ENCODE results near the gene ROGDI. TPM values are rescaled to one million over a fixed set of nuclear protein-coding genes. Genes with fewer than 3 reads are reported as not detected.

The ROGDI gene
- total RNA-seq, 2 experiments from 2014 or later = 12.3 to 13.1 TPM

GRCh38 chr16:4811242-4811641 is 8.8 kb upstream of the ROGDI start:
- ChIA-PET POLR2A (no interaction called here), CTCF (no interaction called here)

GRCh38 chr16:4806280-4806679 is 3.8 kb upstream of the ROGDI start:
- POLR2A ChIA-PET = no interaction called here

More at GRCh38 chr16:4811242-4811641, 8.8 kb upstream of the ROGDI start:
- Mint-ChIP-seq H3K9me3 (ENCODE audit: insufficient read depth) (no peaks in the 10 kb centered on the region), H3K27me3 (ENCODE audit: low read depth) (no peaks in the 10 kb centered on the region), H3K4me3 (no peak overlapping the region), H3K36me3 (ENCODE audit: low read depth) (peaks cover 52% of the 10 kb centered on the region), H3K27ac (no peak overlapping the region), H3K4me1 (ENCODE audit: low read depth) (no peaks in the 10 kb centered on the region)
- DNase-seq (no peak), ATAC-seq (no peak)

GRCh38 chr16:4805231-4805630 is 2.8 kb upstream of the ROGDI start:
- Mint-ChIP-seq H3K27ac (no peak overlapping the region), H3K4me1 (ENCODE audit: low read depth) (peaks cover 25% of the 10 kb centered on the region), H3K9me3 (ENCODE audit: insufficient read depth) (no peaks in the 10 kb centered on the region), H3K36me3 (ENCODE audit: low read depth) (peaks cover 24% of the 10 kb centered on the region), H3K4me3 (no peak overlapping the region), H3K27me3 (ENCODE audit: low read depth) (no peaks in the 10 kb centered on the region)
- ChIA-PET CTCF (no interaction called here), POLR2A (no interaction called here)
- DNase-seq (no peak), ATAC-seq (no peak)

More at GRCh38 chr16:4806280-4806679, 3.8 kb upstream of the ROGDI start:
- DNase-seq (no peak), ATAC-seq (no peak)
- H3K9me3 Mint-ChIP-seq (ENCODE audit: insufficient read depth) = no peaks in the 10 kb centered on the region
- no peak overlapping the region for H3K4me3 Mint-ChIP-seq
- H3K36me3 Mint-ChIP-seq (ENCODE audit: low read depth) = peaks cover 29% of the 10 kb centered on the region
- no peak overlapping the region for H3K27ac Mint-ChIP-seq
- no peaks in the 10 kb centered on the region for H3K27me3 Mint-ChIP-seq (ENCODE audit: low read depth)
- H3K4me1 Mint-ChIP-seq (ENCODE audit: low read depth) = peaks cover 17% of the 10 kb centered on the region
- CTCF ChIA-PET = no interaction called here

GRCh38 chr16:4803898-4804762 is 1.7 kb upstream of the ROGDI start:
- peak overlapping the region; percentile 36 for H3K4me3 Mint-ChIP-seq
- peaks cover 26% of the 10 kb centered on the region for H3K4me1 Mint-ChIP-seq (ENCODE audit: low read depth)
- ATAC-seq (no peak), DNase-seq (no peak)
- H3K27ac Mint-ChIP-seq = no peak overlapping the region
- H3K36me3 Mint-ChIP-seq (ENCODE audit: low read depth) = peaks cover 23% of the 10 kb centered on the region
- no peaks in the 10 kb centered on the region for H3K9me3 Mint-ChIP-seq (ENCODE audit: insufficient read depth)
- CTCF ChIA-PET = no interaction called here
- no peaks in the 10 kb centered on the region for H3K27me3 Mint-ChIP-seq (ENCODE audit: low read depth)
- POLR2A ChIA-PET = interaction anchor here (0.6 to 1.0 kb wide), 3 partner anchors 8 to 219 kb away, joined by 3 to 5 read pairs (median 3); no protein-coding TSS in a partner anchor

GRCh38 chr16:4803401-4803844 is 990 bp upstream of the ROGDI start:
- POLR2A ChIA-PET = interaction anchor here (0.7 to 2.9 kb wide), 5 partner anchors 9 to 218 kb away, joined by 3 to 11 read pairs (median 5); partner anchors contain the start of genes GLYR1, UBN1 and ZNF500
- ATAC-seq = no peak
- Mint-ChIP-seq H3K4me3 (peak overlapping the region; percentile 83), H3K27me3 (ENCODE audit: low read depth) (no peaks in the 10 kb centered on the region), H3K9me3 (ENCODE audit: insufficient read depth) (no peaks in the 10 kb centered on the region), H3K27ac (no peak overlapping the region), H3K36me3 (ENCODE audit: low read depth) (peaks cover 20% of the 10 kb centered on the region), H3K4me1 (ENCODE audit: low read depth) (peaks cover 26% of the 10 kb centered on the region)
- CTCF ChIA-PET = interaction anchor here (1.0 to 1.5 kb wide), 4 partner anchors 13 to 179 kb away, joined by 3 read pairs; partner anchors contain the start of gene MGRN1
- DNase-seq = no peak

GRCh38 chr16:4802659-4803287 is 340 bp upstream of the ROGDI start:
- ChIA-PET POLR2A (interaction anchor here (0.6 to 2.9 kb wide), 5 partner anchors 9 to 195 kb away, joined by 3 to 11 read pairs (median 3); partner anchors contain the start of genes GLYR1, UBN1 and ZNF500), CTCF (interaction anchor here (1.0 to 1.6 kb wide), 5 partner anchors 14 to 179 kb away, joined by 3 to 4 read pairs (median 3); partner anchors contain the start of genes ANKS3, DNAAF8 and MGRN1)
- Mint-ChIP-seq H3K4me1 (ENCODE audit: low read depth) (peaks cover 26% of the 10 kb centered on the region), H3K4me3 (peak overlapping the region; percentile 83), H3K36me3 (ENCODE audit: low read depth) (peaks cover 20% of the 10 kb centered on the region), H3K27me3 (ENCODE audit: low read depth) (no peaks in the 10 kb centered on the region), H3K9me3 (ENCODE audit: insufficient read depth) (no peaks in the 10 kb centered on the region), H3K27ac (peak overlapping the region; percentile 78)
- ATAC-seq = peak; percentile 93
- peak; percentile 90 for DNase-seq

- POLR2A ChIA-PET = interaction anchor here (1.7 to 2.9 kb wide), 2 partner anchors 34 to 46 kb away, joined by 5 to 11 read pairs; partner anchors contain the start of genes GLYR1, UBN1 and ZNF500
- H3K36me3 Mint-ChIP-seq (ENCODE audit: low read depth) = peaks cover 11% of the 10 kb centered on the region
- CTCF ChIA-PET = interaction anchor here (1.5 to 1.6 kb wide), 3 partner anchors 67 to 137 kb away, joined by 3 to 4 read pairs (median 3); partner anchors contain the start of genes ANKS3 and DNAAF8
These were observed 1.1 kb downstream of the ROGDI start for GRCh38 chr16:4801051-4801961.

GRCh38 chr16:4800290-4801041 is 2.0 kb downstream of the ROGDI start:
- Mint-ChIP-seq H3K4me1 (ENCODE audit: low read depth) (peaks cover 26% of the 10 kb centered on the region), H3K27me3 (ENCODE audit: low read depth) (no peaks in the 10 kb centered on the region), H3K36me3 (ENCODE audit: low read depth) (peaks cover 9% of the 10 kb centered on the region), H3K4me3 (peak overlapping the region; percentile 34), H3K9me3 (ENCODE audit: insufficient read depth) (no peaks in the 10 kb centered on the region), H3K27ac (peak overlapping the region; percentile 39)
- CTCF ChIA-PET = no interaction called here
- POLR2A ChIA-PET = interaction anchor here (2.9 kb wide), 1 partner anchor 33 kb away, joined by 11 read pairs; the partner anchor contains the start of gene ZNF500
- ATAC-seq (no peak), DNase-seq (no peak)

More at GRCh38 chr16:4801051-4801961, 1.1 kb downstream of the ROGDI start:
- H3K27me3 Mint-ChIP-seq (ENCODE audit: low read depth) = no peaks in the 10 kb centered on the region
- peak overlapping the region; percentile 46 for H3K27ac Mint-ChIP-seq
- no peak for ATAC-seq
- DNase-seq = no peak
- H3K4me1 Mint-ChIP-seq (ENCODE audit: low read depth) = peaks cover 26% of the 10 kb centered on the region
- peak overlapping the region; percentile 78 for H3K4me3 Mint-ChIP-seq
- no peaks in the 10 kb centered on the region for H3K9me3 Mint-ChIP-seq (ENCODE audit: insufficient read depth)

- DNase-seq (no peak), ATAC-seq (no peak)
- no peaks in the 10 kb centered on the region for H3K27me3 Mint-ChIP-seq (ENCODE audit: low read depth)
- no peaks in the 10 kb centered on the region for H3K9me3 Mint-ChIP-seq (ENCODE audit: insufficient read depth)
- H3K4me3 Mint-ChIP-seq = no peak overlapping the region
- H3K4me1 Mint-ChIP-seq (ENCODE audit: low read depth) = peaks cover 26% of the 10 kb centered on the region
- H3K27ac Mint-ChIP-seq = peak overlapping the region; percentile 25
- ChIA-PET POLR2A (no interaction called here), CTCF (no interaction called here)
- peaks cover 4% of the 10 kb centered on the region for H3K36me3 Mint-ChIP-seq (ENCODE audit: low read depth)
These were observed 3.1 kb downstream of the ROGDI start for GRCh38 chr16:4799171-4799855.

GRCh38 chr16:4798456-4798855 is 4.0 kb downstream of the ROGDI start:
- H3K4me1 Mint-ChIP-seq (ENCODE audit: low read depth) = peaks cover 22% of the 10 kb centered on the region
- no peaks in the 10 kb centered on the region for H3K9me3 Mint-ChIP-seq (ENCODE audit: insufficient read depth)
- ChIA-PET POLR2A (no interaction called here), CTCF (no interaction called here)
- peak overlapping the region; percentile 25 for H3K27ac Mint-ChIP-seq
- DNase-seq = no peak
- H3K36me3 Mint-ChIP-seq (ENCODE audit: low read depth) = no peaks in the 10 kb centered on the region
- no peak for ATAC-seq
- H3K4me3 Mint-ChIP-seq = no peak overlapping the region
- H3K27me3 Mint-ChIP-seq (ENCODE audit: low read depth) = no peaks in the 10 kb centered on the region
